H9 (cell line): Measurements from ENCODE around the gene TAF12. TPM values are rescaled to one million over a fixed set of nuclear protein-coding genes. Genes with fewer than 3 reads are reported as not detected.

Source experiments
- DNase-seq: peaks from one replicate; pipeline ENCODE4 v3.0.0-alpha.2; 2017
- H2AFZ ChIP-seq: one replicate; pipeline ENCODE4 v1.6.1; 2013; ENCODE audit warnings: mild to moderate bottlenecking, low read length, control low read depth, moderate library complexity
- H2AK5ac ChIP-seq: 2 replicates; pipeline ENCODE4 v1.6.1; 2013; ENCODE audit warnings: low read length, control low read depth, mixed read lengths; ENCODE audit not compliant: insufficient read length
- H2BK120ac ChIP-seq: one replicate; pipeline ENCODE4 v1.6.1; 2013; ENCODE audit warnings: low read depth, mild to moderate bottlenecking, low read length, control low read depth, inconsistent platforms; ENCODE audit not compliant: poor library complexity, severe bottlenecking
- H2BK12ac ChIP-seq: 2 replicates; pipeline ENCODE4 v1.6.1; 2013; ENCODE audit warnings: low read length, control low read depth, mixed read lengths, low read depth; ENCODE audit not compliant: insufficient read length
- H2BK15ac ChIP-seq: 2 replicates; pipeline ENCODE4 v1.6.1; 2013; ENCODE audit warnings: low read depth, low read length, control low read depth
- H2BK20ac ChIP-seq: one replicate; pipeline ENCODE4 v1.6.1; 2013; ENCODE audit warnings: low read depth, mild to moderate bottlenecking, low read length, control low read depth, inconsistent platforms; ENCODE audit not compliant: poor library complexity, severe bottlenecking
- H2BK5ac ChIP-seq: 2 replicates; pipeline ENCODE4 v1.6.1; 2013; ENCODE audit warnings: low read length, control low read depth, mixed read lengths; ENCODE audit not compliant: insufficient read length
- H3K14ac ChIP-seq: 2 replicates; pipeline ENCODE4 v1.6.1; 2013; ENCODE audit warnings: low read length, control low read depth; ENCODE audit not compliant: insufficient read depth
- H3K18ac ChIP-seq: 2 replicates; pipeline ENCODE4 v1.6.1; 2013; ENCODE audit warnings: low read depth, mild to moderate bottlenecking, mixed read lengths, low read length, control low read depth; ENCODE audit not compliant: insufficient read length
- H3K23ac ChIP-seq: 2 replicates; pipeline ENCODE4 v1.6.1; 2013; ENCODE audit warnings: low read length, control low read depth, mixed read lengths, low read depth; ENCODE audit not compliant: insufficient read length
- H3K23me2 ChIP-seq: 2 replicates; pipeline ENCODE4 v1.6.1; 2013; ENCODE audit warnings: low read depth, mild to moderate bottlenecking, mixed read lengths, low read length, control low read depth; ENCODE audit not compliant: insufficient read length, poor library complexity, severe bottlenecking
- H3K27ac ChIP-seq: 2 replicates; pipeline ENCODE4 v1.5.1; 2013; ENCODE audit warnings: low read length, control low read depth, mixed read lengths, low read depth; ENCODE audit not compliant: insufficient read length
- H3K27me3 ChIP-seq: 2 replicates; pipeline ENCODE4 v1.6.1; 2013; ENCODE audit warnings: low read length, control low read depth, inconsistent platforms; ENCODE audit not compliant: insufficient read depth
- H3K4ac ChIP-seq: 2 replicates; pipeline ENCODE4 v1.6.1; 2013; ENCODE audit warnings: low read depth, mild to moderate bottlenecking, control low read depth, inconsistent platforms, low read length, moderate library complexity
- H3K4me1 ChIP-seq: 2 replicates; pipeline ENCODE4 v1.6.1; 2013; ENCODE audit warnings: low read length, control low read depth, inconsistent platforms; ENCODE audit not compliant: insufficient read depth
- H3K4me2 ChIP-seq: 2 replicates; pipeline ENCODE4 v1.6.1; 2013; ENCODE audit warnings: low read length, control low read depth, mixed read lengths; ENCODE audit not compliant: insufficient read length, insufficient read depth
- H3K56ac ChIP-seq: 2 replicates; pipeline ENCODE4 v1.6.1; 2013; ENCODE audit warnings: low read depth, mild to moderate bottlenecking, mixed read lengths, low read length, control low read depth; ENCODE audit not compliant: insufficient read length
- H3K79me1 ChIP-seq: 2 replicates; pipeline ENCODE4 v1.6.1; 2013; ENCODE audit warnings: low read depth, mild to moderate bottlenecking, moderate library complexity, low read length, control low read depth, inconsistent platforms; ENCODE audit not compliant: insufficient read depth, poor library complexity, severe bottlenecking
- H3K79me2 ChIP-seq: 2 replicates; pipeline ENCODE4 v1.6.1; 2013; ENCODE audit warnings: low read length, control low read depth, inconsistent platforms; ENCODE audit not compliant: insufficient read depth
- H3K9ac ChIP-seq: 2 replicates; pipeline ENCODE4 v1.6.1; 2013; ENCODE audit warnings: low read length, control low read depth, mixed read lengths; ENCODE audit not compliant: insufficient read length; ENCODE audit errors: extremely low read depth
- H3K9me3 ChIP-seq: one replicate; pipeline ENCODE4 v1.6.1; 2013; ENCODE audit warnings: low read depth, low read length, inconsistent platforms; ENCODE audit not compliant: control insufficient read depth
- H3T11ph ChIP-seq: one replicate; pipeline ENCODE4 v1.6.1; 2013; ENCODE audit warnings: mild to moderate bottlenecking, low read length, control low read depth, inconsistent platforms
- H4K20me1 ChIP-seq: one replicate; pipeline ENCODE4 v1.6.1; 2013; ENCODE audit not compliant: control insufficient read depth, insufficient read length, insufficient read depth
- H4K5ac ChIP-seq: 2 replicates; pipeline ENCODE4 v1.6.1; 2013; ENCODE audit warnings: low read depth, mild to moderate bottlenecking, mixed read lengths, low read length, control low read depth; ENCODE audit not compliant: insufficient read length
- H4K8ac ChIP-seq: replicated peaks from 2 replicates; pipeline ENCODE4 v1.6.1; 2013; ENCODE audit warnings: low read length, control low read depth, mixed read lengths, low read depth; ENCODE audit not compliant: insufficient read length
- H4K91ac ChIP-seq: 2 replicates; pipeline ENCODE4 v1.6.1; 2013; ENCODE audit warnings: low read depth, mild to moderate bottlenecking, moderate library complexity, mixed read lengths, low read length, control low read depth; ENCODE audit not compliant: insufficient read length
- H3K27ac Mint-ChIP-seq, 3 experiments: 2 replicates in 2 of 3; 3 replicates in 1 of 3; pipeline ENCODE4 v1.8.0; 2020 to 2021; ENCODE audit warnings: mixed read lengths in 3 of 3, mild to moderate bottlenecking in 1 of 3, moderate library complexity in 1 of 3
- H3K27me3 Mint-ChIP-seq: 2 replicates; pipeline ENCODE4 v1.8.0; 2021; ENCODE audit warnings: low read depth, mild to moderate bottlenecking, moderate library complexity, mixed read lengths
- H3K36me3 Mint-ChIP-seq, 3 experiments: 2 replicates in 2 of 3; 3 replicates in 1 of 3; pipeline ENCODE4 v1.8.0; 2020 to 2021; ENCODE audit warnings: low read depth in 3 of 3, mixed read lengths in 3 of 3; ENCODE audit not compliant: insufficient read depth in 1 of 3
- H3K4me1 Mint-ChIP-seq, 2 experiments: 2 replicates each; pipeline ENCODE4 v1.8.0; 2020; ENCODE audit warnings: mixed read lengths in 2 of 2
- H3K4me3 Mint-ChIP-seq, 2 experiments: 2 replicates in 1 of 2; 3 replicates in 1 of 2; pipeline ENCODE4 v1.8.0; 2020 to 2021; ENCODE audit warnings: mild to moderate bottlenecking in 2 of 2, mixed read lengths in 2 of 2, moderate library complexity in 1 of 2
- H3K9me3 Mint-ChIP-seq, 2 experiments: 2 replicates in 1 of 2; 3 replicates in 1 of 2; pipeline ENCODE4 v1.8.0; 2020; ENCODE audit warnings: mild to moderate bottlenecking in 2 of 2, mixed read lengths in 2 of 2, moderate library complexity in 1 of 2
- WGBS: extraction: QIAGEN DNeasy Blood & Tissue Kit; methylation state at CpG from one replicate; pipeline ENCODE4 v1.1.7; 2013; ENCODE audit warnings: missing lambda C conversion rate, low lambda C conversion rate, mixed read lengths; ENCODE audit not compliant: insufficient read length; ENCODE audit errors: extremely low coverage; 5-methylcytosine and 5-hydroxymethylcytosine counted together
- total RNA-seq: library from RNA; stranded (reverse); gene quantifications from 2 replicates; pipeline ENCODE4 v1.2.1, GENCODE V29; 2021
- TF ChIP-seq, protein P1 (sequence below): fragments of 200-600 bp; sonication (generic); conservative IDR thresholded peaks from 3 replicates; pipeline ENCODE4 v1.8.0; 2021; ENCODE audit warnings: antibody characterized with exemption, mild to moderate bottlenecking

TAF12 gene
- total RNA-seq, 1 experiment from 2014 or later: 22.1 TPM

DNA sequence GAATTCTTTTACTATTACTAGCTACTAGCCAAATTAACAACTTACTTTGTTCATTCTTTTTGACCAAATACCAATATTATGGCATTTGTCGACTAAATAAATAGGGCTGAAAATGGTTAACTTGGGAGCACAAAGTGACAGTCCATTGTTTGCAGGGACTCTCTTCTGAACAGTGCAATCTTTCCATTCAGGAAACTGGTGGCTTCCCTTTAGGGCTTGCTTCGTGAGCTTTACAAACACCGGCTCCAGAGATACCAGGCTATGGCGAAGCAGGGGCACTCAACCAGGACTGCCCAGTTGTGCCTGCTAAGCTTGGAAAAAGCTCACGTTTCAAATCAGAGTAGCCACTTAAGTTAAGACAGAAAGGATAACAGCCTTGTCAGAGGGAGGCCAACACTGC, 38.5 kb downstream of the TAF12 start:
- H3K14ac ChIP-seq: no peak overlapping the region
- Mint-ChIP-seq H3K4me1 (peaks cover 5 to 19% of the 10 kb centered on the region in 2 experiments), H3K27ac (no peak overlapping the region), H3K4me3 (no peak overlapping the region), H3K27me3 (no peaks in the 10 kb centered on the region), H3K9me3 (no peaks in the 10 kb centered on the region), H3K36me3 (peaks cover 5 to 28% (median 15%) of the 10 kb centered on the region in 3 experiments)
- no peak overlapping the region for H3K18ac ChIP-seq
- no peak overlapping the region for H4K91ac ChIP-seq
- no peak overlapping the region for H3K27ac ChIP-seq
- no peak overlapping the region for H2BK5ac ChIP-seq
- no peaks in the 10 kb centered on the region for H4K20me1 ChIP-seq
- H3K23ac ChIP-seq: no peak overlapping the region
- TF ChIP-seq, protein P1, sequence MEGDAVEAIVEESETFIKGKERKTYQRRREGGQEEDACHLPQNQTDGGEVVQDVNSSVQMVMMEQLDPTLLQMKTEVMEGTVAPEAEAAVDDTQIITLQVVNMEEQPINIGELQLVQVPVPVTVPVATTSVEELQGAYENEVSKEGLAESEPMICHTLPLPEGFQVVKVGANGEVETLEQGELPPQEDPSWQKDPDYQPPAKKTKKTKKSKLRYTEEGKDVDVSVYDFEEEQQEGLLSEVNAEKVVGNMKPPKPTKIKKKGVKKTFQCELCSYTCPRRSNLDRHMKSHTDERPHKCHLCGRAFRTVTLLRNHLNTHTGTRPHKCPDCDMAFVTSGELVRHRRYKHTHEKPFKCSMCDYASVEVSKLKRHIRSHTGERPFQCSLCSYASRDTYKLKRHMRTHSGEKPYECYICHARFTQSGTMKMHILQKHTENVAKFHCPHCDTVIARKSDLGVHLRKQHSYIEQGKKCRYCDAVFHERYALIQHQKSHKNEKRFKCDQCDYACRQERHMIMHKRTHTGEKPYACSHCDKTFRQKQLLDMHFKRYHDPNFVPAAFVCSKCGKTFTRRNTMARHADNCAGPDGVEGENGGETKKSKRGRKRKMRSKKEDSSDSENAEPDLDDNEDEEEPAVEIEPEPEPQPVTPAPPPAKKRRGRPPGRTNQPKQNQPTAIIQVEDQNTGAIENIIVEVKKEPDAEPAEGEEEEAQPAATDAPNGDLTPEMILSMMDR: no peak
- H2AFZ ChIP-seq: no peak overlapping the region
- H3K23me2 ChIP-seq: no peaks in the 10 kb centered on the region
- DNase-seq: no peak
- H3K27me3 ChIP-seq: no peaks in the 10 kb centered on the region
- H3K79me2 ChIP-seq: no peaks in the 10 kb centered on the region
- H2AK5ac ChIP-seq: no peak overlapping the region
- no peak overlapping the region for H3K9ac ChIP-seq
- H4K5ac ChIP-seq: no peak overlapping the region
- H2BK15ac ChIP-seq: no peak overlapping the region
- H3K4ac ChIP-seq: no peak overlapping the region
- H3T11ph ChIP-seq: no peak overlapping the region
- no peak overlapping the region for H2BK20ac ChIP-seq
- H3K4me2 ChIP-seq: no peak overlapping the region
- no peak overlapping the region for H2BK12ac ChIP-seq
- H3K79me1 ChIP-seq: no peaks in the 10 kb centered on the region
- WGBS: no CpG with 5 or more reads among the region's 5 CpGs
- H3K4me1 ChIP-seq: no peaks in the 10 kb centered on the region
- H3K9me3 ChIP-seq: no peaks in the 10 kb centered on the region
- no peak overlapping the region for H3K56ac ChIP-seq
- no peak overlapping the region for H4K8ac ChIP-seq
- no peak overlapping the region for H2BK120ac ChIP-seq
